Neural progenitor cell (in vitro differentiated cells): ENCODE measurements around the gene MACROH2A1. TPM values are rescaled to one million over a fixed set of nuclear protein-coding genes. Genes with fewer than 3 reads are reported as not detected.
A peak's percentile ranks its signal among the peaks of the same experiment; 100 is the strongest.

ENCODE experiments used
- DNase-seq: peaks from one replicate; pipeline ENCODE4 v3.0.0-alpha.2; 2016; ENCODE audit warnings: low spot score
- H2AFZ ChIP-seq: fragments of 200-600 bp; sonication (generic); replicated peaks from 2 replicates; pipeline ENCODE4 v1.6.1; 2016; ENCODE audit warnings: antibody characterized with exemption
- H3F3A ChIP-seq: fragments of 200-600 bp; sonication (generic); 2 replicates; pipeline ENCODE4 v1.6.1; 2016; ENCODE audit warnings: antibody characterized with exemption, low read depth
- H3K27ac ChIP-seq: fragments of 200-600 bp; sonication (generic); 2 replicates; pipeline ENCODE4 v1.5.1; 2016; ENCODE audit warnings: mild to moderate bottlenecking
- H3K27me3 ChIP-seq: fragments of 200-600 bp; sonication (generic); 2 replicates; pipeline ENCODE4 v1.6.1; 2016; ENCODE audit warnings: mild to moderate bottlenecking, moderate library complexity
- H3K36me3 ChIP-seq: fragments of 200-600 bp; sonication (generic); 2 replicates; pipeline ENCODE4 v1.5.1; 2016
- H3K4me1 ChIP-seq: fragments of 200-600 bp; sonication (generic); 2 replicates; pipeline ENCODE4 v1.6.1; 2016; ENCODE audit warnings: mixed run types
- H3K4me2 ChIP-seq: fragments of 200-600 bp; sonication (generic); 2 replicates; pipeline ENCODE4 v1.6.1; 2016
- H3K4me3 ChIP-seq: fragments of 200-600 bp; sonication (generic); 2 replicates; pipeline ENCODE4 v1.5.1; 2016
- H3K79me2 ChIP-seq: fragments of 200-600 bp; sonication (generic); 2 replicates; pipeline ENCODE4 v1.6.1; 2016; ENCODE audit warnings: low read depth
- H3K9ac ChIP-seq: fragments of 200-600 bp; sonication (generic); 2 replicates; pipeline ENCODE4 v1.6.1; 2016
- H3K9me3 ChIP-seq: fragments of 200-600 bp; sonication (generic); 2 replicates; pipeline ENCODE4 v1.5.1; 2016; ENCODE audit warnings: low read depth
- H4K20me1 ChIP-seq: fragments of 200-600 bp; sonication (generic); 2 replicates; pipeline ENCODE4 v1.6.1; 2016; ENCODE audit warnings: low read depth
- H3K27ac Mint-ChIP-seq: 3 replicates; pipeline ENCODE4 v1.8.0; 2021; ENCODE audit warnings: mixed read lengths
- H3K27me3 Mint-ChIP-seq: 2 replicates; pipeline ENCODE4 v1.8.0; 2022; ENCODE audit warnings: low read depth, mild to moderate bottlenecking, inconsistent platforms, moderate library complexity, mixed read lengths; ENCODE audit not compliant: insufficient read depth
- H3K36me3 Mint-ChIP-seq: 3 replicates; pipeline ENCODE4 v1.8.0; 2021; ENCODE audit warnings: mixed read lengths
- H3K4me1 Mint-ChIP-seq: 3 replicates; pipeline ENCODE4 v1.8.0; 2021; ENCODE audit warnings: mixed read lengths
- H3K4me3 Mint-ChIP-seq: 3 replicates; pipeline ENCODE4 v1.8.0; 2021; ENCODE audit warnings: mild to moderate bottlenecking, moderate library complexity, mixed read lengths
- H3K9me3 Mint-ChIP-seq: 3 replicates; pipeline ENCODE4 v1.8.0; 2020; ENCODE audit warnings: mixed read lengths
- CTCF ChIP-seq: fragments of 200-600 bp; sonication (generic); IDR thresholded peaks from 2 replicates; pipeline ENCODE4 v1.5.1; 2017; ENCODE audit warnings: antibody characterized with exemption, mild to moderate bottlenecking
- EZH2 ChIP-seq: fragments of 200-600 bp; sonication (generic); IDR thresholded peaks from 2 replicates; pipeline ENCODE4 v1.6.1; 2017; ENCODE audit warnings: antibody characterized with exemption, mild to moderate bottlenecking, moderate library complexity
- EZH2phosphoT487 ChIP-seq: fragments of 200-600 bp; sonication (generic); IDR thresholded peaks from 2 replicates; pipeline ENCODE4 v1.6.1; 2017; ENCODE audit warnings: antibody characterized with exemption
- total RNA-seq: library from RNA; depleted of rRNA; stranded (reverse); fragments of >200 nt; gene quantifications from 2 replicates; pipeline ENCODE4 v1.2.3, GENCODE V29; 2015; ENCODE audit warnings: low replicate concordance

Gene MACROH2A1
- total RNA-seq, 1 donor from 2014 or later = 179 TPM

DNA sequence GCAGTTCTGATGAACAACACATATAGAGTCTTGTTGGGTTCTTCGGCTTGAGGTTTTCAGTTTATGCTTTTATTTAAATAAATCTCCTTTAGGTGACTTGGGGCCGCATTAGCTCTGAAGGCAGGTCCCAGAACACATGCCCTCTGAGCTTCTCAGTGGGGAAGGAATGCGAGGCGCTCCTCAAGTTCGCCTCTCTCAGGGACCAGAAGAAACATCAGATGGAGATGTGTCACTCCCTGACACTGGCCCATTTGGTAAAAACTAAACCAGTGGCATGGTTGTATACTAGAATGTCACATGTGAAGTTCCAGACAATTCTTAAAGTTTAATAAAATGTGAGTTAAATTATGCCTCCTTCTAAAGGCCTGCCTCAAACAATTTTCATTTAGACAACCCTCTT is 1.9 kb downstream of the MACROH2A1 start:
- H4K20me1 ChIP-seq = peaks cover 61% of the 10 kb centered on the region
- Mint-ChIP-seq H3K36me3 (peaks cover 17% of the 10 kb centered on the region), H3K9me3 (no peaks in the 10 kb centered on the region), H3K27me3 (peaks cover 3% of the 10 kb centered on the region), H3K4me3 (peak overlapping the region; percentile 90), H3K4me1 (peaks cover 51% of the 10 kb centered on the region), H3K27ac (no peak overlapping the region)
- H3K36me3 ChIP-seq = no peaks in the 10 kb centered on the region
- no peak for TF ChIP-seq EZH2phosphoT487
- no peak for TF ChIP-seq EZH2
- no peak for TF ChIP-seq CTCF
- H3K27me3 ChIP-seq = peaks cover 45% of the 10 kb centered on the region
- no peak overlapping the region for H3K9ac ChIP-seq
- no peaks in the 10 kb centered on the region for H3K9me3 ChIP-seq
- no peak overlapping the region for H2AFZ ChIP-seq
- no peak overlapping the region for H3K4me3 ChIP-seq
- peaks cover 65% of the 10 kb centered on the region for H3K79me2 ChIP-seq
- peaks cover 20% of the 10 kb centered on the region for H3K4me1 ChIP-seq
- H3K27ac ChIP-seq = no peak overlapping the region
- H3F3A ChIP-seq = peaks cover 30% of the 10 kb centered on the region
- no peak for DNase-seq
- H3K4me2 ChIP-seq = peak overlapping the region; percentile 89

DNA sequence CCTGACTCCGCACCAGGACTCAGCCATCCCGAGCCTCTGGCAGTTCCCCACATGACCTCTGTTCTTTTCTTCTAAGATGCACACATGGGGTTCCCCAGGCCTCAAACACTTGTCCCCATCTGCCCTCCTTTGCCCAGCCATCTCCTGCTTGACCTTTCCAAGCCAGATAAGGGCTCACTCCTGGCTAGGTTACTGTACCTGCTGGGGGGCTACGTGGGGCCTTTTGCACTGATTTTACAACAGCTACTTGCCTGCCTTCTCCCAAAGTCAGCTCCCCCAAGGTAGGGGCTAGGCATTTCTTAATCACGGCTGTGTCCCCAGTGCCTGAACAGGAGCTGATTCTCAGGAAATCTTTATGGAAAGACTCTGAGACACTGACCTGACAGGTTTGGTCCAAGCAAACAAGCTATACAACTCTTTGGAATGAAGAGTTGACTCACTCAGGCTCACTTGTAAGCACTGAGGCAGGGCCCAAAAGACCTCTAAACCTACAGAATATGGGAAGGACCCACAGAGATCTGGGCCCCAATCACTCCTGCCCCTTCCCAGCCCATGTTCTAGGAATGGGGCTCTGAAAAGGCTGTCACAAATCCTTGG is 2.5 kb downstream of the MACROH2A1 start:
- Histone ChIP-seq H3K9ac (no peak overlapping the region), H3K79me2 (peaks cover 71% of the 10 kb centered on the region), H3K4me1 (peaks cover 20% of the 10 kb centered on the region), H3K36me3 (no peaks in the 10 kb centered on the region), H4K20me1 (peaks cover 66% of the 10 kb centered on the region), H3K27ac (no peak overlapping the region), H2AFZ (no peak overlapping the region), H3K9me3 (no peaks in the 10 kb centered on the region), H3K4me2 (no peak overlapping the region), H3K4me3 (no peak overlapping the region), H3F3A (peaks cover 30% of the 10 kb centered on the region), H3K27me3 (peaks cover 40% of the 10 kb centered on the region)
- TF ChIP-seq EZH2 (no peak), EZH2phosphoT487 (no peak), CTCF (no peak)
- no peak for DNase-seq
- H3K4me1 Mint-ChIP-seq = peaks cover 56% of the 10 kb centered on the region
- peaks cover 17% of the 10 kb centered on the region for H3K36me3 Mint-ChIP-seq
- no peak overlapping the region for H3K4me3 Mint-ChIP-seq
- H3K27me3 Mint-ChIP-seq = peaks cover 3% of the 10 kb centered on the region
- no peaks in the 10 kb centered on the region for H3K9me3 Mint-ChIP-seq
- H3K27ac Mint-ChIP-seq = no peak overlapping the region

DNA sequence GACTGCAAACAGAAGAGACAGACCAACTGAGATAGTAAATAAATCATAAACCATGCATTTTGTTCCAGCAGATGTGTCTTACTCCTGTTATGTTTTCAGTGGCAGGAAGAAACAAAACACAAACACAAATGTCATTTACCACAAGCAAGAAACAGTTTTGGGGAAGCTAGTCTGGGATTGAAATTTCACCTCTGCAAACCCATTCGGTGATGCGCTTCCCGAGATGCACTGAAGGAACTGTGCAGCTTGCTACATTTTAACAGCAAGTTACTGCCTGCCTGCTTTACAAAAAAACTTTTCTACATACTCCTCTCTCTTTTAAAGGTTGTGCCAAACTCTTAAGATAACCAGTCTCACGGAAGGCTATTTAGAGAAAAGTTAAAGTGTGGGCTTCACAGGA is 3.2 kb downstream of the MACROH2A1 start:
- no peak for TF ChIP-seq CTCF

More for the DNA sequence above, 3.2 kb downstream of the MACROH2A1 start:
- H3K4me3 Mint-ChIP-seq = no peak overlapping the region
- H3K36me3 ChIP-seq = no peaks in the 10 kb centered on the region
- peaks cover 3% of the 10 kb centered on the region for H3K27me3 Mint-ChIP-seq
- H3K4me3 ChIP-seq = no peak overlapping the region
- H3K27ac ChIP-seq = no peak overlapping the region
- H3K27me3 ChIP-seq = peaks cover 33% of the 10 kb centered on the region
- peaks cover 25% of the 10 kb centered on the region for H3F3A ChIP-seq
- peaks cover 19% of the 10 kb centered on the region for H3K36me3 Mint-ChIP-seq
- H3K4me2 ChIP-seq = no peak overlapping the region
- peaks cover 23% of the 10 kb centered on the region for H3K4me1 ChIP-seq
- no peak overlapping the region for H3K9ac ChIP-seq
- no peaks in the 10 kb centered on the region for H3K9me3 Mint-ChIP-seq
- peaks cover 55% of the 10 kb centered on the region for H3K4me1 Mint-ChIP-seq
- H2AFZ ChIP-seq = no peak overlapping the region
- H4K20me1 ChIP-seq = peaks cover 73% of the 10 kb centered on the region
- H3K9me3 ChIP-seq = no peaks in the 10 kb centered on the region
- no peak overlapping the region for H3K27ac Mint-ChIP-seq
- DNase-seq = no peak
- H3K79me2 ChIP-seq = peaks cover 77% of the 10 kb centered on the region
